GM19351 (cell line): ENCODE measurements around the gene CEP68.
"Not testable (repeated sequence)": the region's sequence is repeated elsewhere in the genome, so short reads cannot be mapped to it uniquely, and the experiment has no call there.

Source experiments
- ATAC-seq: cut with Tn5 transposase; IDR thresholded peaks from one replicate; pipeline ENCODE4 v1.9.1; 2021; ENCODE audit warnings: mild to moderate bottlenecking, moderate library complexity; ENCODE audit not compliant: unreplicated experiment

Gene CEP68

DNA sequence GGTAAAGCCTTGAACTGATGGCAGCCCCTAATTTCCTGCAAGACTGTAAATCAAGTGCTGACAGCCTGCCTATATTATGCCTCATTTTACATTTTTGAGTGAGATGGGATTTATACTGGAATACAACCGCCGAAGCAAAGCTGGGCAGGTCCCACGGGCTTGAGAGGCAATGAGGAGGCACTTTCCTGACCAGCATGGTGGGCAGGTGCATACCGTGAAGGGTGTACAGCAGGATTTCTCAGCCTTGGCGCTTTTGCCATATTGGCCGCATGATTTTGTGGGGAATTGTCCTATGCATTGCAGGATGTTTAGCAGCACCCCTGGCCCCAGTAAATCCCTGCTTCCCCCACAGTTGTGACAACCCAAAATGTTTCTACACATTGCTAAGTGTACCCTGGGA, 22.8 kb downstream of the CEP68 start:
- no peak for ATAC-seq

DNA sequence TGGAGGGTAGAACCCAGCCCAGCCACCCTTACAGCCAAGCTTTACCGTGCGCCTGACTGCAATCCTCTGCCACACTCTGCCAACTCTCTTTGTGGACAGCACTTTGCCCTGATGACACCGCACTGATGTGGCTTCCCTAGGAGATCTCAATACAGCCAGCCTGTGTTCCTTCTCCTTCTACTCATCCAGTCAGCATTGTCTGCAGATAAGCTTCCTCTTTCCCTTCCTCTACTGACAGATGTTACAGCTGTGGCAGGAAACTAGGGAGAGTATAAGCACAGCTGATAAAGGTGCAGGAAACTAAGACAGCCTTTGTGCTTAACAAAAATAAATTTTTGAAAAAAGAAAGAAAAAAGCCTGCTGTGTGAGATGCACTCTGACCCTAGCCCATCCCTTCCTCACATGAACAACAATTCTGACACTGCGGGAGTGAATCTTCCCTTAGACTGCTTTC, 25.0 kb downstream of the CEP68 start:
- no peak for ATAC-seq

DNA sequence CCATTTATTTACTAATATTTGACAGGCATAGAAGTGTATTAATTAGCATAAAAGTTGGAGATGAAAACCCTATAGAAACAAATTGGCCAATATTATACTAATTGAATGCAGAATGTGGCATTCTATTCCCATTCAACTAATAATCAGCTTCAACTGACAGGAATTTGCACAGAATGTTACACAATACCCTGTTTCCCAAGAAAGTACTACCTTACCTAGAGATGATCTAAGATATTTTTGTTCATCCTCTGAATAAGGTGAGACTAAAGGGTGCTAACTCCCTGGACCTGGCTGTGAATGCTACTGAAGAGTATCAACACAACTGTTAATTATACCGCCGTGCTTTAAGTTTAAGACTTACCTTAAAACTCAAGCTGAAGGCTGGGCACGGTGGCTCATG, 28.9 kb downstream of the CEP68 start:
- no peak for ATAC-seq

DNA sequence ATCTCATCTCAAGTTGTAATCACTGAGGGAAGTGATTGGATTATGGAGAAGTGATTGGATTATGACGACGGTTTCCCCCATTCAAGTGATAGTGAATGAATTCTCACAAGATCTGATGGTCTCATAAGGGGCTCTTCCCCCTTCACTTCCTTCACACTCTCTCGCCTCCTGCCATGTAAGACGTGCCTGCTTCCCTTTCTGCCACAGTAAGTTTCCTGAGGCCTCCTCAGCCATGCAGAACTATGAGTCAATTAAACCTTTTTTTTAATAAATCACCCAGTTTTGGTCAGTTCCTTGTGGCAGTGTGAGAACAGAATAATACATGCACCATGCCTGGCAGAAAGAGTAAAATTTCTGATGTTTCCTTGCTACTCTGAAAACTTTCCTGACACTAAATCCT, 36.6 kb downstream of the CEP68 start:
- no peak for ATAC-seq

DNA sequence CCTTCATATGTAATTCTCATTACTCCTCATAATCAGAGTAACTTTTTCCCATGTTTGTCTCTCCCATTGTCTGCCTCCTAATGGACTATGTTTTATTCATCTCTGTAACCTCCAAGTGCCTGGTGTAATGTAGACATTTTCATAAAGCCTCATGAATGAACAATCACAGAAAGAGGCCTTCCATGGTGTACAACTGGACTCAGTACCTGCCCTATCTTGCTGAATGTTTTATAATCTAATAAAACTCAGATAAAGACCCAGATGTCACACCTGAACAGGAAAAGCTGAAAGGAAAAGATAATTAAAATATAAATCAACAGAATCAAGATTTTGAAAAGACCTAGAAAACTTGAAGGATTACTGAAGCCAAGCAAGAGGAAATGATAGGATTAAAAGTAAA, 37.0 kb downstream of the CEP68 start:
- no peak for ATAC-seq

DNA sequence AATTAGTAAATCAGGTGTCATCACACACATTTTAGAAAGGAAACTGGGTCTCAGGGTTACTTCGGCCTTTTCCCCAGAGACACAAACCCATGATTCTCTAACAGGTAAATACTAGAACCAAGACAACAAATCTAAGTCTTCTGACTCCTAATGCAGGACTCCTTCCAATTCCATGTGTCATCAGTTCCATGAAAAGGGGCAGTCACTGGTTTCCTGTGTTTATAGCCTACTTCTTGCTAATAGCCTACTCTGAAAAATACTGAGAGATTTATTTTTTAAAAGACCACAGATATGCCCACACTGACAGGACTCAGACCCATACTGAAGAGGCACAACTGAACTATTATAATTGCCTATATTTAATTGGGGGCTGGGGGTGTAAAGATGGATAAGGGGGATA, 40.7 kb downstream of the CEP68 start:
- ATAC-seq: no peak

DNA sequence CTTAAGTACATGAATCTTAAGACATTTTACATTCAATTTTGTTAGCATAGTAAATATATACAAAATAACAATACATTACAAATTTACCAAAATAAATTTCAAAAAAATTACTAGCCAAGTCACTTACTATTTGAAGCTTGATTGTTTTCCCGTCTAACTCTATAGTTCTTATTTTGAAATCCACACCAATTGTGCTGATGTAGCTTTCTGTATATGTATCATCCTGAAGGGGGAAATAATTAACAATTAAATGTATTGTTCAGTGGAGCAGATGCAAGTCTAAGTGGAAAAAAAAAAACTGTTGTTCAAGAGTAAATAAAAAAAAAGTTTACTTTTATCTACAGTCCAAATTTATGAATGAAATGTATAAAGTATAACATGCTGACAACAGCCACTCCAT, 41.6 kb downstream of the CEP68 start:
- no peak for ATAC-seq

DNA sequence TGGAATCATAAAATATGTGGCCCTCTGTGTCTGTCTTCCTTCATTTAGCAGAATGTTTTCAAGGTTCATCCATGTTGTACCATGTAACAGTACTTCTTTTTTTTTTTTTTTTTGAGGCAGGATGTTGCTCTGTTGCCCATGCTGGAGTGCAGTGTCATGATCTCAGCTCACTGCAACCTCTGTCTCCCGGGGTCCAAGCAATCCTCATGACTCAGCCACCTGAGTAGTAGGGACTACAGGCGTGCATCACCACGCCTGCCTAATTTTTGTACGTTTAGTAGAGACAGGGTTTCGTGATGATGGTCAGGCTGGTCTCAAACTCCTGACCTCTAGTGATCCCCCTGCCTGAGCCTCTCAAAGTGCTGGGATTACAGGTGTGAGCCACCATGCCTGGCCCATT, 42.5 kb downstream of the CEP68 start:
- no peak for ATAC-seq

DNA sequence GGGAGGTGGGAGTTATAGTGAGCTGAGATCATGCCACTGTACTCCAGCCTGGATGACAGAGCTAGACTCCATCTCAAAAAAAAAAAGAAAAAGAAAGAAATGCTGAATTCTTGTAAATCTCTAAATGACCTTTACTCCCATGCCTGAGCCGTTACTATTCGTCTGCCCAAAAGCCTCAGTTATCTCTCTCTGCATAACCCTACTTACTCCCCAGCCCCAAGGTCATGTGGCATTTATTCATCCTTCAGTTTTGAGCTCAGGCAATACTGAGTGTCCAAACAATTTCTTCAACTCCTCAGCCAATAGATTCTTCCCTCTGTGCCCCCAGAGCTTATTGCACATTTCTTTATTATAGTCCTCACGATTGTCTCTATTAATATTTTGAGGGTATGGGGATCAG, 44.9 kb downstream of the CEP68 start:
- ATAC-seq: no peak

DNA sequence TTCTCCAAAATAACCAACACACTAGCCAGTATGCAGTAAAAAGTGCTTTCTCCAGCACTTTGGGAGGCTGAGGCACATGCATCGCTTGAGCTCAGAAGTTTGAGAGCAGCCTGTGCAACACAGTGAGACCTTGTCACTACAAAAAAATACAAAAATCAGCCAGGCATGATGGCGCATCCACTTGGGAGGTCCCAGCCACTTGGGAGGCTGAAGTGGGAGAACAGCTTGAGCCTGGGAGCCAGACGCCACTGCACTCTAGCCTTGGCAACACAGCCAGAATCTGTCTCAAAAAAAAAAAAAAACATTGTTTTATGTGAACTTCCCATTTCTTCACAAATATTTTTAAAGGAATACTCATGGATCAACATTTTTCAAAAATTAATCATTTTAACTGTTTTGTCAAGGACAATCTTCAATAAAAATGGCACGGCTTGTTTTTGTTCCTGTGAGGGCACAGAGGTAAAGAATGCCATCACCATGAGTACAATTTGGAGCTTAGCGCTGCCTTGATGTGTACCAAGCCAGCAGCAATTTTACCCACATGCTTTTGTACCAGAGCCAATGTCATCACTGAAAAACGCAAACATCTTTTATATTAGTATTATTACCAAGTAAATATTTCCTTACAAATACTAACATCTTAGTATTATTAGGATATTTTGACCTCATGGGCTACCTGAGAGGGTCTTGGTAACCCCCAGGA, 46.9 kb downstream of the CEP68 start:
- ATAC-seq: no peak

DNA sequence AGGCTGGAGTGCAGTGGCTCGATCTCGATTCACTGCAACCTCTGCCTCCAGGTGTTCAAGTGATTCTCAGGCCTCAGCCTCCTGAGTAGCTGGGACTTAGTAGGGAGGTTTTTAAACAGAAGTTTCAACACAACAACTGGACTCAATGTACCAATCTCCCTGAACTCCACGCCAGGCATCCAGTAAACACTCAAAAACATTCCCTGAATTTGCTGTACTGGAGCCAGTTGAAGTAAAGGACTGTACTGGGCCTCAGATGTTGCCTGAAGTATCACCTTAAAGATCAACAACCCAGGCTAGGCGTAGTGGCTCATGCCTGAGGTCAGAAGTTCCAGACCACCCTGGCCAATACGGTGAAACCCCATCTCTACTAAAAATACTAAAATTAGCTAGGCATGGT, 51.3 kb downstream of the CEP68 start:
- no peak for ATAC-seq

DNA sequence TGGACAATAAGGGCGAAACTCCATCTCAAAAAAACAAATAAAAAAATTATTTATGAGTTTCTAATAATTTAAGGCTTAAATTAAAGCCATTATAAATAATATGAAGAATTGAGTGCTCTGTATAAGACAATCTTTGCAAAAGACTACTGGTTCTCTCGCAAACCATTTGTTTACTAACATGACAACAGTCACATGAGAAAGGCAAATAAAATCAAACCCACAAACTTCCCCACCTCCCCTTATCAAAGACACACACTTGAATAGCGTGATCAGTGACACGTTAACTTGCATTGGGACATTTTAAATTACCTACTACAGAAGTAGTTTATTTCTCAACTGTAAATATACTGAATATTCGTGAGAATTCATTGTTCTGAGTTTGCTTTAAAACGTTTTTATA, 52.6 kb downstream of the CEP68 start:
- no peak for ATAC-seq

DNA sequence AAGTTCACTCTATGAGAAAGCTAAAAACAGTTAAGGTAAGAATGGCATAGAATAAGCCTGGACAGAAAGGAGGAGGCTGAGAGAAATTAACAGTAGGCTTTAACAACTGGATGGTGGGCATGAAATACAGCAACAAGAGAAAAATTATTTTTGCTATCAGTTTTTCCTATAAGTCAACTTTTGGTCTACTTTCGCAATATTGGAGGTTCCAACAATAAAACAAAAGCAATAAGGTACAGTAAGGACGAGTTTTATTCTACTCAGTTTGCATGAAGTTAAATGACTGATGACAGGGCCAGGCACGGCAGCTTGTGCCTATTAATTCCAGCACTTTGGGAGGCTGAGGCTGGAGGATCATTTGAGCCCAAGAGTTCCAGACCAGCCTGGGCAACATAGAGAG, 56.4 kb downstream of the CEP68 start:
- no peak for ATAC-seq

DNA sequence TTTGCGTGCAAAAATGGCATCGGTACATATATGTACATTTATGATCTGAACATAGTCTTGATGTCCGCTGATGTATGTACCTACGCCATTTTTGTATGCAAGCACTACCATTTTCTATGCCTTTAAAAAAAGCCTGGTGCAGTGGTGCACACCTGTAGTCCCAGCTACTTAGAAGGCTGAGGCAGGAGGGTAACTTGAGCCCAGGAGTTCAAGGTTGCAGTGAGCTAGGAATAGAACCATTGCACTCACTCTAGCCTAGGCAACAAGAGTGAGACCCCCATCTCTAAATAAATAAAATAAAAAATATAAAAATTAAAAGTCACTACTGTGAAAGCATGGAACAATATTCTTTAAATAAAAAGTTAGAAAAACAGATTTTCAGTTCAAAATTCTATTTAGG, 57.0 kb downstream of the CEP68 start:
- no peak for ATAC-seq

DNA sequence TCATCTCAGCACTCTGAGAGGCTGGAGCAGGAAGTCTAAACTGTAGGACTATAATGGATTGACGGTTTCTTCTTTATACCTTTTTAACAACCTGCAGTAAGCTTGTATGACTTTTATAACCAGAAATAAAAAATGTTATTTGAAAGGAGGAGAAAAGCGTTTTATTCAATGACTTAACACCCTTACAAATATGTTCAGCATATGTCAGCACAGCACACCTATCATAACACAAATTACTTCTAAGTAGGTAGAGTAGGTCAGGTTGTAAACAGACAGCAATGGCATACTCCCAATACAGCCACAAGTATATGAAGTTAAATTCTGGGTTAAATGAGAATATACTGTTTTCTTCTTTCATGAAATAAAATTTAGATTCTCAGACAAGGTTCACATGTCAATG, 57.6 kb downstream of the CEP68 start:
- ATAC-seq: no peak

DNA sequence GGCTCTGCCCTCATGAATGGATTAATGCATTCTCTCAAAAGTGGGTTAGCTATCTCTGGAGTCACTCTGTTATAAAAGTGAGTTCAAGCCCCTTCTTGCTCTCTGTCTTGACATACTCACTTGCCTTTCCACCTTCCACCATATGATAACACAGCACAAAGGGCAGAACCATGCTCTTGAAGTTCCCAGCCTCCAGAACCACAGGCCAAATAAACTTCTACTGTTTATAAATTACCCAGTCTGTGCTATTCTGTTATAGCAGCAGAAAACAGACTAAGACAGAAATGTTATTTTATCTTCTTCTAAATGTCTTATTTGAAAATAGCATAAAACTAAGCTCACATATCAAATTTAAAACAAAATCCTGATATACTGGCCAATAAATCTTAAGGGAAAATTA, 58.7 kb downstream of the CEP68 start:
- ATAC-seq: no peak

DNA sequence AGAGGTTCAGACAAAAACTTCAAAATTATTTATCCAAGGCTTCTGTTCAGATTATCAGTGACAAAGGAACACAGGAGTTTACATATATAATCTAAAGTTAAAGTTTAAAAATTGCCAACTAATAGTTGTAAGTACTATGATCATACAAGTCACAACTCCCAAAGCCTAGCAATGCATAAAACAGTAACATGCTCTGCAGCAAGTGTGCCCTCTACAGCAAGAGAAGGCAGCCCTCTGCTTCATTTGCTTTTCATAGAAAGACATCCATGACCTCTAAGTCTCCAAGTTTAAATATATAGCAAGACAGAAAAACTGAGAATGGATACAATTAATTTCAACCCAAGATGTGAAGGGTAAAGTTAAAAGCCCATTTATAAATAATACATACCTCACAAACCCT, 60.4 kb downstream of the CEP68 start:
- no peak for ATAC-seq

DNA sequence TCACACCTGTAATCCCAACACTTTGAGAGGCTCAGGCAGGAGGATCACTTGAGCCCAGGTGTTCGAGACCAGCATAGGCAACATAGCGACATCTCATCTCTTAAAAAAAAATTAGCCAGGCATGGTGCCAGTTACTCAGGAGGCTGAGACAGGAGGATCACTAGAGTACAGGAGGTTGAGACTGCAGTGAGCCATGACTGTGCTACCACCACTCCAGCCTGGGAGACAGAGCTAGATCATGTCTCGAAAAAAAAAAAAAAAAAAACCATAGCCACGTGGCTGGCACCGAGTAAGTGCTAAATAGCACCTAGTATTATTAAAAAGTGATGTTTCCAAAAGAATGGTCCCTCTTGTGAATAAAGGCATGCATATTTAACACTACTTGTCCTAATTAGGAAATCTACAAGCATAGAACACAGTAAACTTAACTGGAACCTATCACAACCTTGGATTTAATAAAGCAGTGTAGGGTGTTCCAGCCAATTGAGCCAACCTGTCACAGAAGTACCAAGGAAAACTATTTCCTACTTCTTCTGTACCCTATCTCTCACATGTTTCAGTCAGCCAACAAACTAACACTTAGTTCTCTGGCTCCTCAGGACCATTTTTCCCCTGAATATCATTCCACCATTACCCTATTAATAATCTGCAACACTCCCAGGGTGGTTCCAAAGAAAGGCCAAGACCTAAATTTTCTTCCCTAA, 64.9 kb downstream of the CEP68 start:
- ATAC-seq: no peak

DNA sequence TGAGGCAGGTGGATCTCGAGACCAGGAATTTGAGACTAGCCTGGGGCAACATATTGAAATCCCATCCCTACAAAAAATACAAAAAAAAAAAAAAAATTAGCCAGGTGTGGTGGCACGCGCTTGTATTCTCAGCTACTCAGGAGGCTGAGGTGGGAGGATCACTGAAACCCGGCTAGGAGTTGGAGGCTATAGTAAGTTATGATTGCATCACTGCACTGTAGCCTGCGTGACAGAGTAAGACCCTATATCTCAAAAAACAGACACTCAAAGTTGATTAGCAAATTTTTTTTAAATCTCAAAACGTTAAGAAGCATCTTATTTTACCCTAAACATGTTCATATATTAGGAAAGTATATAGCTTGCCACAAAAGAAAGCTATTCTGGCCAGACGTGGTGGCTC, 66.1 kb downstream of the CEP68 start:
- no peak for ATAC-seq

DNA sequence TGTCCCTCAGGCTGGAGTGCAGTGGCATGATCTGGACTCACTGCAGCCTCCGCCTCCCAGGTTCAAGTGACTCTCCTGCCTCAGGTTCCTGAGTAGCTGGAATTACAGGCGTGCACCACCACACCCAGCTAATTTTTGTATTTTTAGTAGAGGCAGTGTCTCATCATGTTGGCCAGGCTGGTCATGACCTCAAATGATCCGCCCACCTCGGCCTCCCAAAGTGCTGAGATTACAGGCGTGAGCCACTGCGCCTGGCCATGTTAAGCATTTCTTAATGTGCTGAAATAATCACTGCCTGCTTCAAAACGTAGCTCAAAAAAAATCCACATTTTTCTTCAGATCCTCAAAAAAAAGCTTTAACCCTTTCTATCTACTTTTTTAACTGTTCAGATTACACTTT, 69.2 kb downstream of the CEP68 start:
- not testable (repeated sequence) for ATAC-seq

DNA sequence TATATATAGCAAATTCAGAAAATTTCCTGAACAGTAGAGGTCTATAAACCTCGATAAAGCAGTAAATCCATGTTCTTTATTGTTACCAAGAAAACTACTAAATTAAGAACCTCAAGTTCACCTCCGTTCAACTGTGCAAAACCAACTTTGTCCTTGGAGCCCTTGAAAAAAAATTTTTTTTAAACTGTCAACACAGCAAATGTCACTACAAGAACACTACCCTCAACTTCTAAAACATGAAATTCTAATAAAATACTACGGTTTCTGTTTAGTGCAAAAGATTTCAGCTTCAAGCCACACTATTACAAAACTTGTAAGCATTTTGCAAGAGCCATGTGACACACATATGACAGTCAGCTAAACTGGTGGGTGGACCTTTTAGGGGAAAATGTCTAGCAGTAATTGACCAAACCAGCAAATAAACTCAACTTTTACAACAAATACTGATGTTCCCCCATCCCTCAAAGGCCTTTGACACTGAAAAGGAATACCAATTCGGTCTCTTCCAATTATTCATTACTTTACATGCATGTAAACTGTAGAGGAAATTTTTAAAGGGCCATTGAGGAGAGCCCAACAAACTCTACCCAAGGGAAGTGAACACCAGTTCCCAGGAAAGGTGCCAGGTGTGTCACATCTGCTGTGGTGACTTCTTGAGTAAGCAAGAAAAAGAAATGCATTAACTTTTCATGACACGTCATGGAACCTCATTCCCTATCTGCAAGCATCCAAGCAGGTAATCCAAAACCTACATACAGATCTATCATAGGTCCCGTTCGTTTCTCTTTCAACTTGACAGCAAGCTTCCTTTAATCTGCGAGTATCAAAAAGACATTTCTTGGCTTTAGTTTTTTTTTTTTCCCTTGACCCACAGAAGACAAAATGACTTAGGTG, 72.3 kb downstream of the CEP68 start:
- no peak for ATAC-seq
